NCI-H2196 (cell line): ENCODE data around the gene UPB1.

Source experiments
- DNase-seq: peaks from one replicate; lab custom pipeline; 2025; ENCODE audit not compliant: unreplicated experiment; lab: John Stamatoyannopoulos, UW

Gene UPB1

DNA sequence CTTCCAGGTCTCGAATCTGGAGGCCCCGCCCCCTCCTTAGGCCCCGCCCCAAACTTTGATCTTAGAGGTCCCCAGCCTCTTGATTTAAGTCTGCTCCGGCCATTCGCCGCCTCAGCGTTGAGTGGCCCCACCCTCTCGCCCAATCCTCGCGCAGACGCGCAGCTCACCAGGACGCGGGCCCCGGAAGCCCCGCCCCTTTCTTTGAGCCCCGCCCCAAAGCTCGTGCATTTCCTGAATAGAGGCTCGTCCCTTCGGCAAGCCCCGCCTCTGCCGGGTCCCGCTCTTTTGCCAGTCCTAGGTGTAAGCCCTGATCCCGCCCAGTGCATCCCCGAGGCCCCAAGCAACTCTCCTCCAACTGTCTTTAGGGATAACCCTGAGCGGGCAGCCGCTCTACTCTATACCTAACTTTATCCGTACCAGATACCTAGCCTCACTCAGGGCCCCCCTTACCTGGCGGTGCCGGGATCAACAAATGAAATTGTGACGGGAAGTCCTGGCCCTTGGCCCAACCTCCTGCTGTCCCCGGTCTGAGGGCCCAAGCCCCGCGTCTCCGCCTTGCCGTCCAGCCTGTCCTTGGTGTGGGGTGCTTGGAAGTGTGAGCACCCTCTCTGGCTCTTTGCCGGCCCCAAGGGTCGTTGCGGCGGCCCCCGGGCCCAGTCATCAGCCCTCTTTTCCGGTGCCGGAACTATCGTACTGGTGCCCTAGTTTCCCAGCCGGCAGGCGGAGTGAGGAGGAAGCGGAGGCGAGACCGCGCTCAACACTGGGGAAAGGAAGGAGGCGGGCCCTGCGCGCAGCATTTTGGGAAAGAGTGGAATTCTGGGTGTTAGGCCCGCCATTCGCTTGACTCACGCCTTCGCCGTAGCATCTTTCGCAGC lies 60.3 kb downstream of the UPB1 start, which contains the start of gene SNRPD3:
Gene SNRPD3 (plus strand): TSS at position 835 of the 875 bp plus-strand sequence. CDS start 1,676 bp downstream, outside the sequence.
- peak; percentile 89 for DNase-seq

- DNase-seq, result no peak
Observed at GRCh38 chr22:24559471-24559870, 64.3 kb downstream of the UPB1 start.

DNA sequence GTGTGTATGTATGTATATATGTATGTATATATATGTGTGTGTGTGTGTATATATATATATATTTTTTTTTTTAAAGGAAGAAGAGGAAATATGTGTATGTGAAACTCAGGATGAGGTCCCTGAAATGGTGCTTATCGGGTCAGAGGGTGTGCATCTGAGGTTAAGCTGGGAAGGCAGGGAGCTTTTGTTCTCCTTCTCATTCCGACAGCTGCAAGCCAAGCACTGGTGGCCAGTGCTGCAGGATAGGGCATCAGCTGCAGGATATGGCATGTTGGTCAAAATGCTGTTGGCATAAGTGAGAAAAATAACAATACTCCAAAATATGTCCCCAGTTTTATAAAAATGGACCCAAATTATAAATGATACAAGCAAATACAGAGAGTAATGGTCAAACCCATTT lies 68.1 kb downstream of the UPB1 start:
- DNase-seq, result no peak

DNA sequence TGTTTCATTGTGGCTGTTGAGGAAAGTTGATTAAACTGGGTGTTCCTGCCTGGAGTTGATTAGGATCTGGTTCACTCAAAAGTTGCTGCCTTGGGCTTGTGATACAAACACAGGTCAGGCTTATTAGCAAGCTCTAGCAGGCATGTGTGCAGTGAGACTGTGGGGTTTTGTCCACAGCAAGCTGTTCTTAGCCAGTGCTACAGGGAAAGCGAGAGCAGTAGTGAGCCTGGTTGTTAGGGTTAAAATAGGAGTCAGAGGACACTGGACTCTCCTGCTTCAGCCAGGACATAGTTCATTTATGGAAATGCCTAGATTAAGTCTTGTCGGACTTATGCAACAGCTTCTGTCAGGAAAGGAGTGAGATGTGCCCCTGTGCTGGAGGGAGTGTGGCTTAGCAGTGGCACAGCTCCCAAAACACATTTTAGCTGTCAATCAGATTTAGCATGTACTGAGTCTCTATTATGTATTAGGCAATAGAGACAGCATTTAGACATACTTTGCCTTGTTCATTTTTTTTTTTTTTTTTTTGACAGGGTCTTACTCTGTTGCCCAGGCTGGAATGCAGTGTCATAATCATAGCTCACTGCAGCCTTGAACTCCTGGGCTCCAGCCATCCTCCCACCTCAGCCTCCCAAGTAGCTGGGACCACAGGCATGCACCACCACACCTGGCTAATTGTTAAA lies 69.4 kb downstream of the UPB1 start:
- DNase-seq, result no peak

GRCh38 chr22:24565077-24565476 lies 69.9 kb downstream of the UPB1 start:
- DNase-seq, result no peak

- DNase-seq, result no peak
Observed at GRCh38 chr22:24566899-24567511, 71.9 kb downstream of the UPB1 start.

DNA sequence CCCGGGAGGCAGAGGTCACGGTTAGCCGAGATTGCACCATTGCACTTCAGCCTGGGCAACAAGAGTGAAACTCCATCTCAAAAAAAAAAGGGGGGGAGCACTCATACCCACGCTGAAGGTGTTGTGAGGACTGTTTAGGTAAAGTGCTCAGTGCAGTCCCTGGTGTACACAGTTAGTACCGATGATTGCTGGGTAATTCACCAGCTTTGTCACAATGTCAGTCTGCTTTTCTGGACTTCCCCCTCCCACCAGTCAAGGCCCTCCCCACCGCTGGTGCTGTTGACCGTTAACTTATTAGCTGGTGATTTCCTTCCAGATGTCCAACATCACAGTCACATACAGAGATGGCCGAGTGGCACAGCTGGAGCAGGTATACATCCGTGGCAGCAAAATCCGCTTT lies 72.5 kb downstream of the UPB1 start:
- DNase-seq, result no peak

DNA sequence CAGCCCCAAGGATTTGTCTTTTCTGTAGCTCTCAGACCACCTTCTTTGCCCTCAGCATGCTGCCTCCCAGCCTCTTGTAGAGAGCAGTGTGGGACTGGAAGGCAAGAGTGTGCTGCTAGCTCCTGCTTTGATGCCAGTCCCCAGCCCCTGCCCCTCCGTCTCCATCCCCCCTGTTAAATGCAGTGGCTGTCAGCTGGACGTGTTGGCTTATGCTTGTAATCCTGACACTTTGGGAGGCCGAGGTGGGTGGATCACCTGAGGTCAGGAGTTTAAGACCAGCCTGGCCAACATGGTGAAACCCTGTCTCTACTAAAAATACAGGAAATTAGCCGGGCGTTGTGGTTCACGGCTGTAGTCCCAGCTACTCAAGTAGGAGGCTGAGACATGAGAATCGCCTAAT lies 76.1 kb downstream of the UPB1 start:
- DNase-seq, result no peak

DNA sequence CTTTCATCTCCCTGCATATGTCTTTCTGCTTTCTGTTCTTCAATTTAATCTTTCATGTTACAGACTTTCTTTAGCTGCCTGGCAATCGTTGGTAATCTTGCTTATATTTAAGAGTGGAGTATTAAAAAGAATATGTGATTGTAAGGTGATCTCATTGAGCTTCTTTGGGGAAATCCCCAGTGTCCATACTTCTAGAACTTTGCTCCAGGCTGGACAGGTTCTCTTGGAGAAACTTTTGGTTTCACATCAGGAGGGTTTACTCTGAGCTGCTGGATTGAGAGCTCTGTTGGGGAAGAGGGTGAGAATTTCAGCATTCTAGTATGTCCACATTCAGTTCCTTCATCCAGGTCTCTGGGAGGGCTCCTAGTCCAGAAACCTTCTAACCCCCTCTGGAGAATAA lies 81.6 kb downstream of the UPB1 start:
- DNase-seq, result no peak
